ENCODE results near the gene MB. TPM values are rescaled to one million over a fixed set of nuclear protein-coding genes. Genes with fewer than 3 reads are reported as not detected.

The MB gene
- 6.3 to 8.6 TPM (median 7.7 TPM) in 5 replicates for total RNA-seq (2022; extraction: Qiagen RNA extraction; ENCODE audit: low read depth)

DNA sequence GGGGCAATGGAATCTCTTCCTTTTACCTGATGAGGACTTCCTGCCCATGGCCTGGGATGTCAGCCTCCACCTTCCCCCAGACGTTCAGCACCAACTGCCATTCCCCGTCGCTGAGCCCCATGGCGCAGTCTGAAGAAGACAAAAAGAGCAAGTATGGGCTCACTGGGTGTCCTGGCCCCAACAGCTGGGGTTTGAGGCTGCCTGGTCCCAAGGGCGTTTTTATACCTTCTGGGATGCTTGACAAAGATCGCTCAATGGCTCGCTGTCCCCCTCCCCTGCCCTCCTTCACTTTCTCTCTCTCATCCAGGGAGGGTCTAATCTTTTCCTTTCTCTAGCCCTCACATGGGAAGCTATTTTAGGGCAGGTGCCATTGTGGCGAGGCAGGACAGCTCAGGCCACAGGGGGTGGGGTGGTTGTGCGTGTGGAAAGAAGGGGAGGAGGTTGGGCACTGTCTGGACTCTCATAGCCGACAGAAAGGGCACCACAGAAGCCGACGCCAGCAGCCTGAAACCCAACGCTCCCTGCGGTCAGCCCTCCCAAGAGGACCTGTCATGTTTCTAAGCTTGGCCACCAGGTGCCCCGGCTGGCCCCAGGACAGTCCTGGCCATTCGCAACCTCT is at the start of gene MB:
Gene MB (minus strand): TSS at position 193 of the 619 bp plus-strand sequence. CDS start 72 bp downstream, at position 121.

GRCh38 chr22:35648066-35649025 is 31.2 kb upstream of the MB start, which contains the start of gene APOL6:
Gene APOL6, plus strand, starts transcription at chr22:35648446. Its CDS starts 7,980 bp downstream, at chr22:35656426.

Other genes starting within 250 kb of the MB start
- gene HMOX1, start 236.2 kb downstream of the MB start, total RNA-seq (2022; extraction: Qiagen RNA extraction; ENCODE audit: low read depth) = 416 to 649 TPM (median 496 TPM) in 5 replicates
- gene MCM5, start 217.2 kb downstream of the MB start, total RNA-seq (2022; extraction: Qiagen RNA extraction; ENCODE audit: low read depth) = 57.7 to 93.9 TPM (median 88.6 TPM) in 5 replicates
- 0.80 to 1.1 TPM (median 0.95 TPM) in 5 replicates for gene RASD2, start 76.5 kb downstream of the MB start, total RNA-seq (2022; extraction: Qiagen RNA extraction; ENCODE audit: low read depth)
- 1.4 to 1.8 TPM (median 1.6 TPM) in 5 replicates for gene APOL6, start 31.1 kb upstream of the MB start, total RNA-seq (2022; extraction: Qiagen RNA extraction; ENCODE audit: low read depth)
- not detected in 5 replicates for gene APOL5, start 100.5 kb upstream of the MB start, total RNA-seq (2022; extraction: Qiagen RNA extraction; ENCODE audit: low read depth)

Measured in A549 treated with GW870086 at 1 μM for 4 hours (cell line).